ENCODE data around the gene BIRC7. TPM values are rescaled to one million over a fixed set of nuclear protein-coding genes. Genes with fewer than 3 reads are reported as not detected.
"Not testable (repeated sequence)": the region's sequence is repeated elsewhere in the genome, so short reads cannot be mapped to it uniquely, and the experiment has no call there.

Gene BIRC7
- polyA plus RNA-seq, 4 donors = 1.4 to 2.2 (median 2.0) TPM

- no peak for DNase-seq (ENCODE audit: low read depth in 4 of 4, low spot score in 2 of 4)
Observed at GRCh38 chr20:63246490-63247288, 11.0 kb downstream of the BIRC7 start.

GRCh38 chr20:63247671-63248228 is 12.0 kb downstream of the BIRC7 start:
- DNase-seq (ENCODE audit: low read depth in 4 of 4, low spot score in 2 of 4) = no peak

GRCh38 chr20:63248835-63249591 is 13.3 kb downstream of the BIRC7 start:
- no peak for DNase-seq (ENCODE audit: low read depth in 4 of 4, low spot score in 2 of 4)

- DNase-seq (ENCODE audit: low read depth in 4 of 4, low spot score in 2 of 4) = no peak
Observed at GRCh38 chr20:63249891-63250290, 14.2 kb downstream of the BIRC7 start.

GRCh38 chr20:63251350-63251749 is 15.6 kb downstream of the BIRC7 start:
- DNase-seq (ENCODE audit: low read depth in 4 of 4, low spot score in 2 of 4) = not testable (repeated sequence)

GRCh38 chr20:63252284-63252711 is 16.6 kb downstream of the BIRC7 start:
- DNase-seq (ENCODE audit: low read depth in 4 of 4, low spot score in 2 of 4) = no peak

- no peak for DNase-seq (ENCODE audit: low read depth in 4 of 4, low spot score in 2 of 4)
Observed at GRCh38 chr20:63253065-63253437, 17.3 kb downstream of the BIRC7 start.

- DNase-seq (ENCODE audit: low read depth in 4 of 4, low spot score in 2 of 4) = no peak
Observed at GRCh38 chr20:63253438-63254231, 17.9 kb downstream of the BIRC7 start.

- DNase-seq (ENCODE audit: low read depth in 4 of 4, low spot score in 2 of 4) = no peak
Observed at GRCh38 chr20:63254232-63254605, 18.5 kb downstream of the BIRC7 start, which contains the start of gene NKAIN4. TSS of gene NKAIN4 (minus strand) at chr20:63254463. CDS start at chr20:63254450, 13 bp downstream.

GRCh38 chr20:63254606-63255384 is 19.1 kb downstream of the BIRC7 start:
- DNase-seq (ENCODE audit: low read depth in 4 of 4, low spot score in 2 of 4) = no peak

GRCh38 chr20:63255931-63256704 is 20.4 kb downstream of the BIRC7 start:
- no peak for DNase-seq (ENCODE audit: low read depth in 4 of 4, low spot score in 2 of 4)

GRCh38 chr20:63256954-63257353 is 21.2 kb downstream of the BIRC7 start:
- DNase-seq (ENCODE audit: low read depth in 4 of 4, low spot score in 2 of 4) = no peak

GRCh38 chr20:63257629-63258028 is 21.9 kb downstream of the BIRC7 start:
- no peak for DNase-seq (ENCODE audit: low read depth in 4 of 4, low spot score in 2 of 4)

- DNase-seq (ENCODE audit: low read depth in 4 of 4, low spot score in 2 of 4) = no peak
Observed at GRCh38 chr20:63258781-63259180, 23.1 kb downstream of the BIRC7 start.

- no peak for DNase-seq (ENCODE audit: low read depth in 4 of 4, low spot score in 2 of 4)
Observed at GRCh38 chr20:63259734-63260460, 24.2 kb downstream of the BIRC7 start.

- DNase-seq (ENCODE audit: low read depth in 4 of 4, low spot score in 2 of 4) = no peak
Observed at GRCh38 chr20:63260521-63260920, 24.8 kb downstream of the BIRC7 start.

GRCh38 chr20:63261060-63261794 is 25.5 kb downstream of the BIRC7 start:
- peak in 2 of 4 donors; percentile 59 to 75 for DNase-seq (ENCODE audit: low read depth in 4 of 4, low spot score in 2 of 4)
